Neural cell (in vitro differentiated cells): ENCODE measurements around the gene CHMP1A. TPM values are rescaled to one million over a fixed set of nuclear protein-coding genes. Genes with fewer than 3 reads are reported as not detected.
A peak's percentile ranks its signal among the peaks of the same experiment; 100 is the strongest.
"Not testable (repeated sequence)": the region's sequence is repeated elsewhere in the genome, so short reads cannot be mapped to it uniquely, and the experiment has no call there.

ENCODE experiments used
- H2AFZ ChIP-seq: fragments of 200-600, 300-800 bp; sonication (generic), shearing (Covaris generic); 2 replicates; pipeline ENCODE4 v1.6.0; 2014; ENCODE audit warnings: low read depth, mild to moderate bottlenecking, antibody characterized with exemption, low read length, moderate library complexity
- H3F3A ChIP-seq: fragments of 200-600 bp; shearing (Covaris generic); 2 replicates; pipeline ENCODE4 v1.6.1; 2016; ENCODE audit warnings: mild to moderate bottlenecking, moderate library complexity, mixed read lengths, antibody characterized with exemption, low read length; ENCODE audit not compliant: insufficient read depth, poor library complexity, severe bottlenecking
- H3K27ac ChIP-seq: fragments of 200-600, 300-800 bp; sonication (generic), shearing (Covaris generic); 2 replicates; pipeline ENCODE4 v1.5.1; 2014; ENCODE audit warnings: mild to moderate bottlenecking, low read length, moderate library complexity
- H3K27me3 ChIP-seq: fragments of 300-800, 200-600 bp; sonication (generic), shearing (Covaris generic); 2 replicates; pipeline ENCODE4 v1.6.0; 2014; ENCODE audit warnings: mild to moderate bottlenecking, low read depth, low read length, moderate library complexity; ENCODE audit not compliant: insufficient read depth
- H3K36me3 ChIP-seq: fragments of 300-800, 200-600 bp; sonication (generic), shearing (Covaris generic); 2 replicates; pipeline ENCODE4 v1.5.1; 2014; ENCODE audit warnings: mild to moderate bottlenecking, antibody characterized with exemption, low read length, moderate library complexity; ENCODE audit not compliant: insufficient read depth
- H3K4me2 ChIP-seq: fragments of 300-800, 200-600 bp; sonication (generic), shearing (Covaris generic); 2 replicates; pipeline ENCODE4 v1.6.0; 2014; ENCODE audit warnings: mild to moderate bottlenecking, low read length
- H3K4me3 ChIP-seq: fragments of 300-800, 200-600 bp; sonication (generic), shearing (Covaris generic); 2 replicates; pipeline ENCODE4 v1.5.1; 2014; ENCODE audit warnings: mild to moderate bottlenecking, low read length, moderate library complexity
- H3K79me2 ChIP-seq: fragments of 200-600 bp; shearing (Covaris generic); replicated peaks from 2 replicates; pipeline ENCODE4 v1.6.0; 2014; ENCODE audit warnings: mild to moderate bottlenecking, low read length, moderate library complexity; ENCODE audit not compliant: insufficient read depth
- H3K9ac ChIP-seq: fragments of 300-800, 200-600 bp; sonication (generic), shearing (Covaris generic); 2 replicates; pipeline ENCODE4 v1.6.1; 2016; ENCODE audit warnings: mild to moderate bottlenecking, low read length, mixed read lengths
- H3K9me2 ChIP-seq: fragments of 200-600 bp; shearing (Covaris generic); 2 replicates; pipeline ENCODE4 v1.6.1; 2016; ENCODE audit warnings: mild to moderate bottlenecking, low read length, mixed read lengths; ENCODE audit not compliant: insufficient read depth
- H3K9me3 ChIP-seq: fragments of 200-600, 300-800 bp; sonication (generic), shearing (Covaris generic); 2 replicates; pipeline ENCODE4 v1.6.1; 2016; ENCODE audit warnings: mild to moderate bottlenecking, mixed run types, low read length, moderate library complexity, mixed read lengths
- H4K20me1 ChIP-seq: fragments of 200-600 bp; shearing (Covaris generic); 2 replicates; pipeline ENCODE4 v1.6.1; 2016; ENCODE audit warnings: mild to moderate bottlenecking, mixed run types; ENCODE audit not compliant: insufficient read depth
- CTCF ChIP-seq: fragments of 450-650 bp; IDR thresholded peaks from 2 replicates; pipeline ENCODE4 v1.5.1; 2014; ENCODE audit warnings: antibody characterized with exemption, mild to moderate bottlenecking, moderate library complexity; ENCODE audit not compliant: poor library complexity, severe bottlenecking
- EP300 ChIP-seq: fragments of 450-650 bp; conservative IDR thresholded peaks from 2 replicates; pipeline ENCODE4 v1.6.1; 2014; ENCODE audit warnings: antibody characterized with exemption, mild to moderate bottlenecking, moderate library complexity; ENCODE audit not compliant: poor library complexity, severe bottlenecking
- EZH2 ChIP-seq: fragments of 200-600, 300-800 bp; shearing (Covaris generic), sonication (generic); IDR thresholded peaks from 2 replicates; pipeline ENCODE4 v1.6.1; 2014; ENCODE audit warnings: antibody characterized with exemption, low read length, borderline replicate concordance, mild to moderate bottlenecking; ENCODE audit not compliant: insufficient read depth, poor library complexity, severe bottlenecking
- MXI1 ChIP-seq: fragments of 450-650 bp; conservative IDR thresholded peaks from 2 replicates; pipeline ENCODE4 v1.6.1; 2014; ENCODE audit warnings: antibody characterized with exemption, mild to moderate bottlenecking; ENCODE audit not compliant: poor library complexity, severe bottlenecking
- POLR2AphosphoS5 ChIP-seq: IDR thresholded peaks from 2 replicates; pipeline ENCODE4 v1.6.1; 2012
- RAD21 ChIP-seq: fragments of 450-650 bp; conservative IDR thresholded peaks from 2 replicates; pipeline ENCODE4 v1.6.1; 2014; ENCODE audit warnings: antibody characterized with exemption, mild to moderate bottlenecking, moderate library complexity
- REST ChIP-seq: IDR thresholded peaks from 2 replicates; pipeline ENCODE4 v1.6.1; 2012; ENCODE audit warnings: borderline replicate concordance
- SMC3 ChIP-seq: fragments of 450-650 bp; conservative IDR thresholded peaks from 2 replicates; pipeline ENCODE4 v1.6.1; 2014; ENCODE audit warnings: antibody characterized with exemption, mild to moderate bottlenecking, moderate library complexity; ENCODE audit not compliant: poor library complexity
- TAF1 ChIP-seq: IDR thresholded peaks from 2 replicates; pipeline ENCODE4 v1.6.1; 2012; ENCODE audit warnings: low read depth
- polyA plus RNA-seq: library from polyadenylated mRNA; depleted of rRNA; stranded (reverse); fragments of >200 nt; gene quantifications from 2 replicates; pipeline ENCODE4 v1.2.3, GENCODE V29; 2014

Gene CHMP1A
- polyA plus RNA-seq, 1 donor from 2014 or later = 113 TPM

- Histone ChIP-seq H3K27ac (peak overlapping the region; percentile 88), H3K4me2 (peak overlapping the region; percentile 77), H3K79me2 (no peaks in the 10 kb centered on the region), H3K9ac (peak overlapping the region; percentile 91), H3K4me3 (peak overlapping the region; percentile 96), H3F3A (no peaks in the 10 kb centered on the region), H3K36me3 (no peaks in the 10 kb centered on the region), H3K9me3 (no peaks in the 10 kb centered on the region), H3K9me2 (no peaks in the 10 kb centered on the region), H4K20me1 (no peaks in the 10 kb centered on the region), H2AFZ (no peak overlapping the region), H3K27me3 (no peaks in the 10 kb centered on the region)
- TF ChIP-seq EZH2 (no peak), RAD21 (peak; percentile 62), POLR2AphosphoS5 (peak; percentile 82), TAF1 (no peak), EP300 (peak; percentile 57), REST (no peak), CTCF (peak; percentile 77), SMC3 (peak; percentile 71), MXI1 (peak; percentile 39)
Observed at GRCh38 chr16:89700100-89700648, 42.7 kb upstream of the CHMP1A start.

GRCh38 chr16:89699629-89700099 is 42.2 kb upstream of the CHMP1A start:
- H2AFZ ChIP-seq, H3K9me3 ChIP-seq, H3F3A ChIP-seq, H3K79me2 ChIP-seq, H3K9me2 ChIP-seq, H3K27me3 ChIP-seq, H3K36me3 ChIP-seq, H4K20me1 ChIP-seq: not testable (repeated sequence)
- Histone ChIP-seq H3K4me3 (peak overlapping the region; percentile 96), H3K4me2 (peak overlapping the region; percentile 57), H3K9ac (peak overlapping the region; percentile 91), H3K27ac (peak overlapping the region; percentile 88)

GRCh38 chr16:89698717-89699116 is 41.2 kb upstream of the CHMP1A start:
- not testable (repeated sequence) for H3K79me2 ChIP-seq, H3K4me2 ChIP-seq, H2AFZ ChIP-seq, H3K9ac ChIP-seq, H3K9me3 ChIP-seq, H3K9me2 ChIP-seq, H3K27me3 ChIP-seq, H3F3A ChIP-seq, H3K36me3 ChIP-seq, H4K20me1 ChIP-seq, H3K27ac ChIP-seq, H3K4me3 ChIP-seq
